Effector memory CD8-positive, alpha-beta T cell (primary cell): Measurements from ENCODE around the gene SNED1.
A peak's percentile ranks its signal among the peaks of the same experiment; 100 is the strongest.
"Not testable (repeated sequence)": the region's sequence is repeated elsewhere in the genome, so short reads cannot be mapped to it uniquely, and the experiment has no call there.

Experiments used
- ATAC-seq: fragments of 150-1000 bp; cut with Tn5 transposase; replicated peaks from 2 replicates; pipeline ENCODE4 v1.10.0; 2021; ENCODE audit warnings: mild to moderate bottlenecking, moderate library complexity
- DNase-seq, 3 experiments: peaks; one replicate each; pipeline ENCODE4 v3.0.0; 2021
- H3K27ac Mint-ChIP-seq, 2 donors: one replicate each; pipeline ENCODE4 v1.8.0; 2022; ENCODE audit warnings: mild to moderate bottlenecking in 2 of 2, mixed read lengths in 2 of 2, moderate library complexity in 2 of 2
- H3K27me3 Mint-ChIP-seq, 2 donors: one replicate each; pipeline ENCODE4 v1.8.0; 2022; ENCODE audit warnings: mixed read lengths in 2 of 2
- H3K36me3 Mint-ChIP-seq: one replicate; pipeline ENCODE4 v1.8.0; 2022; ENCODE audit warnings: mild to moderate bottlenecking, moderate library complexity, mixed read lengths; ENCODE audit not compliant: insufficient read depth
- H3K4me1 Mint-ChIP-seq, 2 donors: one replicate each; pipeline ENCODE4 v1.8.0; 2022; ENCODE audit warnings: low read depth in 2 of 2, mixed read lengths in 2 of 2
- H3K4me3 Mint-ChIP-seq, 2 donors: one replicate each; pipeline ENCODE4 v1.8.0; 2022; ENCODE audit warnings: mild to moderate bottlenecking in 2 of 2, mixed read lengths in 2 of 2, moderate library complexity in 2 of 2
- H3K9me3 Mint-ChIP-seq, 2 donors: one replicate each; pipeline ENCODE4 v1.8.0; 2022; ENCODE audit warnings: mixed read lengths in 2 of 2

Gene SNED1

GRCh38 chr2:240972636-240973521, 25.5 kb upstream of the SNED1 start:
- Mint-ChIP-seq H3K4me1 (peaks cover 3 to 5% of the 10 kb centered on the region in 2 donors), H3K9me3 (no peaks in the 10 kb centered on the region), H3K27ac (peak overlapping the region in 1 of 2 donors; percentile 29), H3K4me3 (no peak overlapping the region), H3K36me3 (no peaks in the 10 kb centered on the region), H3K27me3 (peaks cover 22 to 43% of the 10 kb centered on the region in 2 donors)
- DNase-seq (no peak), ATAC-seq (no peak)

DNA sequence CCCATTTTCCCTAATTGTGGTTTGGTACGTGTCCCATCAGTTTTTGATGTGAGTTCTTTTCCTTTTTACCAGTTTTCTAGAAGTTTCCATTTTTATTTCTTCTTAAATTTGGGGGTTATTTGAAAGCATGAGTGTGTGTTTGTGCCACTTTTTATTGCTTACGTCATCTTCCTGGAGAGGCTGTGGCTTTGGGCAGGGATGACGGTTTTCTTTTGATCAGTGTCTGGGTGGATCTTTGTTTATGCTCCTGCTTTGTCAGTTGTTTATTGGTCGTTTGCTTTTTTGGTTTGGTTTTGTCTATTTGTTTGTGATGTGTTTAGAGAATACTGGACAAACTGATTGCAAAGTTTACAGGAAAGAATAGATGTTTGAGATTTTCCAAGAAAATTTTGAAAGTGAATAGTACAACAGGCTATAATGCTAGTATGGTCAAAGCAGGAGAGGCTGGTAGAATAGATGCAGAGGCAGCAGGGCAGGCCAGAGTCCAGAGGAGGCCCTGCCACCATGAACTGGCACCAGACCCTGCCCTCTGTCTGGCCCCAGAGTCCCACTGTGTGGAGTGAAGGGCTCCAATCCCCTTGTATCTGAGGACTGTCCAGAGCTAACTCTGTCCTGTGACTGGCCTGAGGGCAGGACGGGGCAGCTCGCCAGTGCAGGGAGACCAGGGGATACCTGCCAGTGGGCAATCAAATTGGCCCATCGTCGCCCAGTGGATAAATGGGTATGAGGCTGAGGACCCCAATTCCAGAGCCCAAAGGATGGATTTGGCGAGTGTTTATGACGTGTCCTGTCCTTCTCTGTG, 23.4 kb upstream of the SNED1 start:
- no peaks in the 10 kb centered on the region for H3K9me3 Mint-ChIP-seq
- no peaks in the 10 kb centered on the region for H3K36me3 Mint-ChIP-seq
- H3K27me3 Mint-ChIP-seq: peaks cover 22 to 43% of the 10 kb centered on the region in 2 donors
- peaks cover 3 to 5% of the 10 kb centered on the region in 2 donors for H3K4me1 Mint-ChIP-seq
- H3K27ac Mint-ChIP-seq: no peak overlapping the region
- no peak overlapping the region for H3K4me3 Mint-ChIP-seq
- DNase-seq (no peak), ATAC-seq (no peak)

- ATAC-seq, H3K4me3 Mint-ChIP-seq, H3K9me3 Mint-ChIP-seq, H3K27ac Mint-ChIP-seq, H3K36me3 Mint-ChIP-seq, H3K4me1 Mint-ChIP-seq, DNase-seq: not testable (repeated sequence)
- H3K27me3 Mint-ChIP-seq: peaks cover 22 to 41% of the 10 kb centered on the region in 2 donors
Observed at GRCh38 chr2:240975903-240976302, 22.5 kb upstream of the SNED1 start.

GRCh38 chr2:240981280-240981679, 17.1 kb upstream of the SNED1 start:
- Mint-ChIP-seq H3K36me3 (no peaks in the 10 kb centered on the region), H3K27me3 (peaks cover 13 to 41% of the 10 kb centered on the region in 2 donors), H3K9me3 (no peaks in the 10 kb centered on the region), H3K27ac (no peak overlapping the region), H3K4me3 (no peak overlapping the region), H3K4me1 (peaks cover 0 to 2% of the 10 kb centered on the region in 2 donors)
- no peak for ATAC-seq
- DNase-seq: no peak

GRCh38 chr2:240981871-240982800, 16.3 kb upstream of the SNED1 start:
- no peak for DNase-seq
- Mint-ChIP-seq H3K4me3 (no peak overlapping the region), H3K36me3 (no peaks in the 10 kb centered on the region), H3K9me3 (no peaks in the 10 kb centered on the region), H3K27ac (no peak overlapping the region), H3K4me1 (peaks cover 0 to 2% of the 10 kb centered on the region in 2 donors), H3K27me3 (peaks cover 13 to 41% of the 10 kb centered on the region in 2 donors)
- no peak for ATAC-seq

- no peaks in the 10 kb centered on the region for H3K9me3 Mint-ChIP-seq
- H3K4me3 Mint-ChIP-seq: no peak overlapping the region
- no peaks in the 10 kb centered on the region for H3K36me3 Mint-ChIP-seq
- H3K27ac Mint-ChIP-seq: no peak overlapping the region
- ATAC-seq (no peak), DNase-seq (no peak)
- peaks cover 0 to 2% of the 10 kb centered on the region in 2 donors for H3K4me1 Mint-ChIP-seq
- peaks cover 13 to 44% of the 10 kb centered on the region in 2 donors for H3K27me3 Mint-ChIP-seq
Observed at GRCh38 chr2:240982821-240983281, 15.6 kb upstream of the SNED1 start.

- no peak for DNase-seq
- H3K4me3 Mint-ChIP-seq: no peak overlapping the region
Observed at GRCh38 chr2:240983361-240983995, 14.9 kb upstream of the SNED1 start.

DNA sequence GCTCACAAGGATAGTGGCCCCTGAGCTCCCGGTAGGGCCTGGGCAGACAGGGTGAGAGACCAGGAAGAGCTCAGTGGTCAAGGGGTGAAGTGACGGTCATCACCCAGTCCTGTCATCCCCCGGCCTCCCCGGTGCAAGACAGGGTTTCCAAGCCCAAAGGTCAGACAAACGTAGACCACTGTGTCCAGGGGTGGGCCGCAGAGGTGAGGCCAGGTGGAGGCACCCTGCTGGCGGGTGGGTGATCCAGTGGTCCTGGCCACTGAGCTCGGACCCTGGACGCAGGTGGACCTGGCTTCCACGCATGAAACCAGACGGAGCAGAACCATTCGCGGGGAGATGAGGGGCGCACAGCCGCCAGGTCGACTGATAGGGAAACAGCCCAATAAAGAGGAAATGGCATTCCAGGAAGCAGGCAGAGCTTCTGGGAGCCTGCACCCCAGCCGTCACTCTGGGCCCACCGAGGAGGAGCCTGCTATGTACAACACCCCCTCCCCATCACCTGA, 14.4 kb upstream of the SNED1 start:
- no peak overlapping the region for H3K4me3 Mint-ChIP-seq
- no peak for DNase-seq
- no peak for ATAC-seq
- H3K36me3 Mint-ChIP-seq: no peaks in the 10 kb centered on the region
- peaks cover 0 to 2% of the 10 kb centered on the region in 2 donors for H3K4me1 Mint-ChIP-seq
- H3K9me3 Mint-ChIP-seq: no peaks in the 10 kb centered on the region
- H3K27me3 Mint-ChIP-seq: peaks cover 13 to 48% of the 10 kb centered on the region in 2 donors
- H3K27ac Mint-ChIP-seq: no peak overlapping the region

More at GRCh38 chr2:240983361-240983995, 14.9 kb upstream of the SNED1 start:
- Mint-ChIP-seq H3K27ac (no peak overlapping the region), H3K9me3 (no peaks in the 10 kb centered on the region), H3K4me1 (peaks cover 0 to 2% of the 10 kb centered on the region in 2 donors), H3K27me3 (peaks cover 13 to 48% of the 10 kb centered on the region in 2 donors), H3K36me3 (no peaks in the 10 kb centered on the region)
- no peak for ATAC-seq

GRCh38 chr2:240985881-240986786, 12.3 kb upstream of the SNED1 start:
- H3K9me3 Mint-ChIP-seq: no peaks in the 10 kb centered on the region
- H3K27ac Mint-ChIP-seq: no peak overlapping the region
- DNase-seq (no peak), ATAC-seq (no peak)
- H3K4me1 Mint-ChIP-seq: peaks cover 0 to 2% of the 10 kb centered on the region in 2 donors
- H3K27me3 Mint-ChIP-seq: peaks cover 13 to 47% of the 10 kb centered on the region in 2 donors
- H3K36me3 Mint-ChIP-seq: no peaks in the 10 kb centered on the region
- H3K4me3 Mint-ChIP-seq: no peak overlapping the region

GRCh38 chr2:240986787-240987411, 11.5 kb upstream of the SNED1 start:
- Mint-ChIP-seq H3K27ac (no peak overlapping the region), H3K4me1 (peaks cover 0 to 2% of the 10 kb centered on the region in 2 donors), H3K4me3 (no peak overlapping the region), H3K27me3 (peaks cover 13 to 41% of the 10 kb centered on the region in 2 donors), H3K9me3 (no peaks in the 10 kb centered on the region), H3K36me3 (no peaks in the 10 kb centered on the region)
- ATAC-seq: no peak
- DNase-seq: no peak

GRCh38 chr2:240987588-240987987, 10.8 kb upstream of the SNED1 start:
- ATAC-seq (no peak), DNase-seq (no peak)
- no peaks in the 10 kb centered on the region for H3K9me3 Mint-ChIP-seq
- peaks cover 0 to 2% of the 10 kb centered on the region in 2 donors for H3K4me1 Mint-ChIP-seq
- H3K27ac Mint-ChIP-seq: no peak overlapping the region
- H3K36me3 Mint-ChIP-seq: no peaks in the 10 kb centered on the region
- peaks cover 13 to 41% of the 10 kb centered on the region in 2 donors for H3K27me3 Mint-ChIP-seq
- no peak overlapping the region for H3K4me3 Mint-ChIP-seq
